Activated CD4-positive, alpha-beta memory T cell treated with anti-CD3 and anti-CD28 coated beads, Interleukin-2, amount 10 ng/mL, durations not matched to agents 7 days and 5 days (primary cell): ENCODE results near the gene SLC19A2. TPM values are rescaled to one million over a fixed set of nuclear protein-coding genes. Genes with fewer than 3 reads are reported as not detected.

Source experiments
- CTCF ChIA-PET: fragments of 350-600 bp; sonication (Branson Sonifier 250); formaldehyde crosslinking; loops from one replicate; lab custom pipeline; 2021; ENCODE audit warnings: antibody characterized with exemption, inconsistent platforms; lab: Charles Lee
- POLR2A ChIA-PET: fragments of 350-600 bp; sonication (Branson Sonifier 250); formaldehyde crosslinking; loops from one replicate; lab custom pipeline; 2021; ENCODE audit warnings: antibody characterized with exemption; lab: Charles Lee
- DNase-seq: peaks from one replicate; pipeline ENCODE4 v3.0.0-alpha.2; 2020
- H3K27ac Mint-ChIP-seq: one replicate; pipeline ENCODE4 v1.8.0; 2021; ENCODE audit warnings: mild to moderate bottlenecking, mixed read lengths
- H3K27me3 Mint-ChIP-seq: one replicate; pipeline ENCODE4 v1.8.0; 2021; ENCODE audit warnings: mixed read lengths
- H3K36me3 Mint-ChIP-seq: one replicate; pipeline ENCODE4 v1.8.0; 2021; ENCODE audit warnings: low read depth, mixed read lengths
- H3K4me1 Mint-ChIP-seq: one replicate; pipeline ENCODE4 v1.8.0; 2021; ENCODE audit warnings: mixed read lengths
- H3K4me3 Mint-ChIP-seq: one replicate; pipeline ENCODE4 v1.8.0; 2021; ENCODE audit warnings: mild to moderate bottlenecking, mixed read lengths
- H3K9me3 Mint-ChIP-seq: one replicate; pipeline ENCODE4 v1.8.0; 2021; ENCODE audit warnings: mixed read lengths
- total RNA-seq, 2 experiments: library from RNA; stranded (reverse); gene quantifications; one replicate each; pipeline ENCODE4 v1.2.3, GENCODE V29; 2021

The SLC19A2 gene
- total RNA-seq, 2 experiments from 2014 or later: 6.7 to 6.8 TPM

- H3K27me3 Mint-ChIP-seq: peaks cover 8% of the 10 kb centered on the region
- DNase-seq: no peak
- H3K4me1 Mint-ChIP-seq: peaks cover 30% of the 10 kb centered on the region
- H3K4me3 Mint-ChIP-seq: peak overlapping the region; percentile 18
- peaks cover 15% of the 10 kb centered on the region for H3K36me3 Mint-ChIP-seq
- H3K27ac Mint-ChIP-seq: peak overlapping the region; percentile 1
- POLR2A ChIA-PET: no interaction called here
- CTCF ChIA-PET: interaction anchor here (1.3 kb wide), 1 partner anchor 87 kb away, joined by 3 read pairs; no protein-coding TSS in a partner anchor
- peaks cover 11% of the 10 kb centered on the region for H3K9me3 Mint-ChIP-seq
Measured at GRCh38 chr1:169461390-169462000, 24.2 kb downstream of the SLC19A2 start.

DNA sequence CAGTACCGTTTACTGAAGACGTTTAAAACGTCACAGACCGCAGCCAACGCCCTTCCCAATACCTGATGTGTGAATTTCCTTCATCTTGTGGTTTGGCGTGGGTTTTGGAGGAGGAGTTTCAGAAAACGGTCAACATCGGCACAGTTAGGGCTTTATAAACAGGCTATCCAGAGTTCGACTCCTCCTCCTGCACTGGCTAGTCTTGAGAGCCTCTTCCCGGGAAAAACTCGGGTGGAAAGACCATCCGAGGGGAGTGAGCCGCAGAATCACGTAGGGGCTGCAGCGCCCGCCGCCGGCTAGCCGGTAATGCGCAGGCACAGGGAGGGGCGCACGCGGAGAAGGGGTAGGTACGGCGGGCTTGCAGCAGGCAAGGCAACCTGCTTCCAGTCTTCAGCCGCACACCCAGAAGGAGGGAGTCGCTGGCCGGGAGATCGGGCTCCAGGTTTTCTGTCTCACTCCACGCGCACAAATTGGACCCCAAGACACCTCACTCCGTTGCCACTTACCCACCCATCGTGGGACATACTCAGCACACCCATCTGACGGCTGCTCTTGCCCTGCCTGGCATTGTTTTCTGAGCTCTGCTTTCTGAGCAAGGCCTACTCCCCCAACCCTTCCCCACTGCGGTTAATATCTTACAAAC is 25.4 kb downstream of the SLC19A2 start:
- POLR2A ChIA-PET: no interaction called here
- Mint-ChIP-seq H3K9me3 (peaks cover 16% of the 10 kb centered on the region), H3K4me1 (peaks cover 35% of the 10 kb centered on the region), H3K4me3 (peak overlapping the region; percentile 52), H3K27me3 (peaks cover 11% of the 10 kb centered on the region), H3K36me3 (peaks cover 15% of the 10 kb centered on the region), H3K27ac (peak overlapping the region; percentile 77)
- DNase-seq: peak; percentile 70
- CTCF ChIA-PET: interaction anchor here (1.3 kb wide), 1 partner anchor 88 kb away, joined by 3 read pairs; no protein-coding TSS in a partner anchor

- Mint-ChIP-seq H3K4me1 (peaks cover 38% of the 10 kb centered on the region), H3K4me3 (no peak overlapping the region), H3K27me3 (peaks cover 18% of the 10 kb centered on the region), H3K36me3 (peaks cover 15% of the 10 kb centered on the region), H3K27ac (no peak overlapping the region), H3K9me3 (peaks cover 16% of the 10 kb centered on the region)
- DNase-seq: no peak
- ChIA-PET CTCF (no interaction called here), POLR2A (no interaction called here)
Measured at GRCh38 chr1:169457443-169457842, 28.3 kb downstream of the SLC19A2 start.

DNA sequence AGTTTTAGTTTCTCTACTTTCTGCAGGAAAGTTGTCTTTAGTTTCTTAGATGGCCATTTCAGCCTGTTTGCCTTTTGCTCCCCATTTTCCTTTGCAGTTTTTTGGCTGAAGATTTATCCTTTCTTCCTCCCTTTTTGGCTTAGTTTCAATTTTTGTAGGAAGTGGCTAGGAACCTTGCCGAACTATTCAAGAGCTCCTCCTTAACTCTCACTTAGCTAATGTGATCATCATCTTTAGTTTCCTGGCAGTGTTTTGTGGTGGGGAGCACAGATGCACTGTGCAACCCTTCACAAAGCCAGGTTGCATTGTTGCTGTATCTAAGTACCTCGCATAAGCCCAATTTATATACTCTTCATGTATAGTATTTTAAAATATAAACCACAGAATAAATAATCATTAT is 29.7 kb downstream of the SLC19A2 start:
- H3K27me3 Mint-ChIP-seq: peaks cover 19% of the 10 kb centered on the region
- POLR2A ChIA-PET: no interaction called here
- CTCF ChIA-PET: no interaction called here
- no peak for DNase-seq
- peaks cover 13% of the 10 kb centered on the region for H3K9me3 Mint-ChIP-seq
- no peak overlapping the region for H3K4me3 Mint-ChIP-seq
- peaks cover 33% of the 10 kb centered on the region for H3K4me1 Mint-ChIP-seq
- H3K36me3 Mint-ChIP-seq: peaks cover 9% of the 10 kb centered on the region
- H3K27ac Mint-ChIP-seq: no peak overlapping the region

- Mint-ChIP-seq H3K27me3 (peaks cover 29% of the 10 kb centered on the region), H3K4me3 (no peak overlapping the region), H3K27ac (no peak overlapping the region), H3K4me1 (peaks cover 15% of the 10 kb centered on the region), H3K9me3 (peaks cover 13% of the 10 kb centered on the region), H3K36me3 (peaks cover 7% of the 10 kb centered on the region)
- DNase-seq: no peak
- CTCF ChIA-PET: no interaction called here
- POLR2A ChIA-PET: no interaction called here
Measured at GRCh38 chr1:169452921-169453320, 32.8 kb downstream of the SLC19A2 start.

DNA sequence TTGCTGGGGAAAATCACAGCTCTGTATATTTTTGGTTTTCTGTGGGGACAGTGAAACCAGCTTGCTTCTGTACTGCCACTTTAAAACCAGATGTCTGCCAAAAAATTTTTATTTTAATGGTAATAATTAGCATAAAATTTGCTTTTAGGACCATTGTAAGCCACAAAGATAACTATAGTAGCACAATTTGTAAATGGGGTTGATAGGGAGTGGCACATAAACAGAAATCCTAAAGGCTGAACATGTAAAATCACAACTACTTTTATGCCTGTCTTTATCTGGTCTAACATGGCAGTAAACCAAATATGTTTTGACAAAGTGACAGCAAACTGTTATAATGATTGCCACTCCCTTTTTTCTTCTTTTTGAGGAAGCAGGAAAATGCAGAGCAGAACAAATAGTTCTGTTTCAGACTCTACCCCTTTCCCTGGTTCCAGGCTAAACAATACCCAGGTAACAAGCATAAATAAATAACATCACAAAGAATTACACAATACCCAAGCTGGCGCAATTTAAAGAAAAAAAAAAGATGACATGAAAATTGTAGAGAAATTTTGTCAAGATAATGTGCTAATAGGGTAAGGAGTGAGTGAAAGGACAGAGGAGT is 34.4 kb downstream of the SLC19A2 start:
- ChIA-PET CTCF (no interaction called here), POLR2A (no interaction called here)
- Mint-ChIP-seq H3K9me3 (peaks cover 3% of the 10 kb centered on the region), H3K4me1 (peaks cover 6% of the 10 kb centered on the region), H3K27me3 (peaks cover 27% of the 10 kb centered on the region), H3K27ac (no peak overlapping the region), H3K36me3 (no peaks in the 10 kb centered on the region), H3K4me3 (no peak overlapping the region)
- DNase-seq: no peak

DNA sequence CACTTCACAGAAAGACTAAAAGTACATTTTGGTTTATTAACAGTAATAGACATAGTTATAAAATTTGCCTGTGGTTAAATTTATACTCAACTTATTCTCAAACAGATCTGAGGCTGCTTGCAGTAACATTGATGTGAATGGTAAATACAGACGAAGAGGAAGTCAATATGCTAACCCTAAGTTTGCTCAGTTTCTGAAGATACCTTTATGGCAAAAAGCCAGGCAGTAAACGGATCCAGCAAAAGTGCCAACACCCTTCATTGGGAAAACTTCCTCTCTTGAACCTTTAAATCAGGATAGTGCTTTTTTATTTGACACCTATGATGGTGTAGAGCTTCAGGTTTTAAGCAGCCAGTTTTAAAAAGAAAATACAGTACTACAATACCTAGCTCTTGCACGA is 41.8 kb downstream of the SLC19A2 start:
- Mint-ChIP-seq H3K27me3 (peaks cover 49% of the 10 kb centered on the region), H3K27ac (no peak overlapping the region), H3K4me1 (no peaks in the 10 kb centered on the region), H3K4me3 (no peak overlapping the region), H3K9me3 (no peaks in the 10 kb centered on the region), H3K36me3 (no peaks in the 10 kb centered on the region)
- CTCF ChIA-PET: no interaction called here
- POLR2A ChIA-PET: no interaction called here
- no peak for DNase-seq

GRCh38 chr1:169427081-169427641 is 58.6 kb downstream of the SLC19A2 start, which contains the start of gene CCDC181:
Gene CCDC181 (minus strand): TSS chr1:169427474. CDS start chr1:169424927, 2,547 bp downstream.
- DNase-seq: peak; percentile 74
- H3K27me3 Mint-ChIP-seq: peaks cover 82% of the 10 kb centered on the region
- H3K27ac Mint-ChIP-seq: no peak within 1 kb of the TSS
- peaks cover 6% of the 10 kb centered on the region for H3K9me3 Mint-ChIP-seq
- H3K4me3 Mint-ChIP-seq: peak within 1 kb of the TSS; percentile 73
- peaks cover 9% of the 10 kb centered on the region for H3K4me1 Mint-ChIP-seq
- H3K36me3 Mint-ChIP-seq: peaks cover 4% of the 10 kb centered on the region
- ChIA-PET POLR2A (interaction anchor here (0.8 to 1.3 kb wide), 5 partner anchors 9 to 383 kb away, joined by 3 read pairs; partner anchors contain the start of genes BLZF1, F5 and NME7), CTCF (interaction anchor here (0.9 to 1.1 kb wide), 2 partner anchors 119 to 159 kb away, joined by 3 read pairs; partner anchors contain the start of gene F5)

- ChIA-PET CTCF (no interaction called here), POLR2A (interaction anchor here (1.0 to 1.3 kb wide), 3 partner anchors 56 to 160 kb away, joined by 3 read pairs; partner anchors contain the start of genes BLZF1, F5 and NME7)
- H3K27ac Mint-ChIP-seq: no peak overlapping the region
- H3K4me1 Mint-ChIP-seq: peaks cover 9% of the 10 kb centered on the region
- no peak overlapping the region for H3K4me3 Mint-ChIP-seq
- peaks cover 6% of the 10 kb centered on the region for H3K9me3 Mint-ChIP-seq
- H3K27me3 Mint-ChIP-seq: peaks cover 84% of the 10 kb centered on the region
- DNase-seq: no peak
- H3K36me3 Mint-ChIP-seq: peaks cover 4% of the 10 kb centered on the region
Measured at GRCh38 chr1:169426174-169426705, 59.5 kb downstream of the SLC19A2 start.

DNA sequence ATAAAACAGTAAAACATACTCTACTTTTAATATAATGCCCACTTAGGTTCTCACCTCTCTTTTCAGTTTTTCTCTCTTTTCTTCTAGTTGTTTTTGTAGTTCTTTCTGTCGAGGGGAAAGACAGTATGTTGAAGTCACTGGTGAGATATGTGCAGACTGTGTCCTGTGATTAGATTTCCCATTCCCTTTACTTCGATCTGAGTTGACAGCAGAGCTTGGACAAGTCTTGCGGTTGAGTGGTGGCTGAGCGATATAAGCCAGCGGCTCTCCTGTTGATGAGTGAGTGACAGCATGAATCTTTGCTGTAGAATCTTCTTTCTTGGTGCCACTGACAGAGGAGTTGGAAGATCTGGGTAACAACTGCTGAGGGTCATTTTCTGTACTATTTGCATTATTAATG is 64.4 kb downstream of the SLC19A2 start:
- Mint-ChIP-seq H3K27me3 (peaks cover 55% of the 10 kb centered on the region), H3K4me1 (no peaks in the 10 kb centered on the region), H3K27ac (no peak overlapping the region), H3K36me3 (no peaks in the 10 kb centered on the region), H3K4me3 (no peak overlapping the region), H3K9me3 (no peaks in the 10 kb centered on the region)
- POLR2A ChIA-PET: no interaction called here
- DNase-seq: no peak
- CTCF ChIA-PET: no interaction called here

DNA sequence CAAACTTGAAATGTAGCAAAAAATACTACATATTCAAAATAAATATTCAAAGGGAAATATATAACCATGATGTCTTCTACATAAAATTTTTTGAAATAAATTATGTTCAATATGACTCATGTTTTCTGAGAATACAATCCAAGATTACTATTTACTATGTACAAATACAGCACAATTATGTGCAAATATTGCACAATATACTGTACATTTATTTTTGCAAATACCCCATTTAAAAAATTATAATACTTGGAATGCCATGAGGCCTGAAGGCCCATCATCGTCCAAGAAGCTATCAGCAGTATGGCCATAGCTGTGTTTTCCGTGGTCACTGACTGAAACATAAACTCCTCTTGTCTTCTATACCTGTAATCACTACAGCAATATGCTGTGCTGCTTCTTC is 70.8 kb downstream of the SLC19A2 start:
- H3K4me1 Mint-ChIP-seq: no peaks in the 10 kb centered on the region
- ChIA-PET POLR2A (no interaction called here), CTCF (no interaction called here)

More for the DNA sequence above, 70.8 kb downstream of the SLC19A2 start:
- H3K36me3 Mint-ChIP-seq: no peaks in the 10 kb centered on the region
- no peak overlapping the region for H3K27ac Mint-ChIP-seq
- peaks cover 31% of the 10 kb centered on the region for H3K27me3 Mint-ChIP-seq
- H3K9me3 Mint-ChIP-seq: peaks cover 10% of the 10 kb centered on the region
- no peak overlapping the region for H3K4me3 Mint-ChIP-seq
- no peak for DNase-seq
